ENCODE results near the gene ZFAND3. TPM values are rescaled to one million over a fixed set of nuclear protein-coding genes. Genes with fewer than 3 reads are reported as not detected.

ZFAND3 gene
- total RNA-seq, 2 experiments from 2014 or later = 8.3 to 33.8 TPM

DNA sequence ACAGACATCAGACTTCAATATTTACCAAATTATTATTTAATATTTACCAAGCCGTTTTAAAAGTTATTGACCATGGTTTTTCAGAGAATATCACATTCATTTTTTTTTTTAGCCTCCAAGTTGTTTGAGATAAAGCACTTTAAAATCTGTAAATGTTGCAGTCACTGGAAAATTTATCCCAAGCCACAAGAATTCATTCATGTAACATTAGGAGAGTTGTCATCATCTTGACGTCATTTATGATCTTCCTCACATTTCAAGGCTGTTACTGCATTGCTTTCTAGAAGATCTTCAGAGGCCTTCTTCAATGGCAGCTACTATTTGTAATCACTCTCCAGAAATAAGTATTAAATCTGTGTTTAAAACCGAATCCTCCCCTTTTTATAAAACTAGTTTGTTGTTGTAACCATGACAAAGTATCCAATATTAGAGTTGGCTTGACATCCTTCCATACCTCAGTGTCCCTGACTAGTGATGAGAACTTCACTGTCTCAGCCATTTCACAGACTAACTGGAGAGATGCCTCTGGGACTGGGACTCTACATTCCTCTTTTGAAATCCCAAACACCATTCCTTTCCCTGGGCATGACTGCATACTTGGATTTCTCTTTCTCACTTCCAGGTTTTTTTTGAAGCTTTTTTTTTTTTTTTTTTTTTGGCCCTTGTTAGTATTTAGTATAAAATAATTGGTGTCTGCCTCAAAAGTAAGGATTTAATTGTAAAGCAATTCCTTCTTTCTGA is 100.1 kb downstream of the ZFAND3 start:
- no peaks in the 10 kb centered on the region for H3K9me3 ChIP-seq (ENCODE audit: low read length)
- no peaks in the 10 kb centered on the region for H3K36me3 ChIP-seq (ENCODE audit: insufficient read depth, low read length)
- no peak overlapping the region for H3K27ac ChIP-seq (ENCODE audit: low read depth, low read length, poor library complexity, severe bottlenecking)
- H2AFZ ChIP-seq (ENCODE audit: low read length) = no peak overlapping the region
- intact Hi-C loops (cut with micrococcal nuclease; ENCODE audit: unreplicated experiment) = no loop called here
- H3K9me2 ChIP-seq (ENCODE audit: insufficient read depth, low read length) = no peaks in the 10 kb centered on the region; the same call in 1 of the 2 replicates
- ChIA-PET POLR2A (interaction anchor here (0.6 to 1.0 kb wide), 2 partner anchors 9 to 25 kb away, joined by 3 read pairs; no protein-coding TSS in a partner anchor), CTCF (ENCODE audit: unreplicated experiment) (no interaction called here)
- no peak for TF ChIP-seq EZH2phosphoT487 (IDR thresholded peaks at IDR 0.05; ENCODE audit: borderline replicate concordance, low read depth, low read length)
- TF ChIP-seq, protein P1, sequence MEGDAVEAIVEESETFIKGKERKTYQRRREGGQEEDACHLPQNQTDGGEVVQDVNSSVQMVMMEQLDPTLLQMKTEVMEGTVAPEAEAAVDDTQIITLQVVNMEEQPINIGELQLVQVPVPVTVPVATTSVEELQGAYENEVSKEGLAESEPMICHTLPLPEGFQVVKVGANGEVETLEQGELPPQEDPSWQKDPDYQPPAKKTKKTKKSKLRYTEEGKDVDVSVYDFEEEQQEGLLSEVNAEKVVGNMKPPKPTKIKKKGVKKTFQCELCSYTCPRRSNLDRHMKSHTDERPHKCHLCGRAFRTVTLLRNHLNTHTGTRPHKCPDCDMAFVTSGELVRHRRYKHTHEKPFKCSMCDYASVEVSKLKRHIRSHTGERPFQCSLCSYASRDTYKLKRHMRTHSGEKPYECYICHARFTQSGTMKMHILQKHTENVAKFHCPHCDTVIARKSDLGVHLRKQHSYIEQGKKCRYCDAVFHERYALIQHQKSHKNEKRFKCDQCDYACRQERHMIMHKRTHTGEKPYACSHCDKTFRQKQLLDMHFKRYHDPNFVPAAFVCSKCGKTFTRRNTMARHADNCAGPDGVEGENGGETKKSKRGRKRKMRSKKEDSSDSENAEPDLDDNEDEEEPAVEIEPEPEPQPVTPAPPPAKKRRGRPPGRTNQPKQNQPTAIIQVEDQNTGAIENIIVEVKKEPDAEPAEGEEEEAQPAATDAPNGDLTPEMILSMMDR (conservative IDR thresholded peaks at IDR 0.05; ENCODE audit: low read length) = no peak
- no TSS peak for BruUV-seq (replicated peaks)
- no peak for DNase-seq (ENCODE audit: low spot score)
- H3K4me1 ChIP-seq (ENCODE audit: insufficient read depth, low read length, poor library complexity, severe bottlenecking) = peaks cover 22% of the 10 kb centered on the region
- peaks cover 24% of the 10 kb centered on the region; the same call in 1 of the 2 replicates for H3K79me2 ChIP-seq (ENCODE audit: insufficient read depth, low read depth, low read length)
- H4K20me1 ChIP-seq (ENCODE audit: insufficient read depth, low read length) = peaks cover 9% of the 10 kb centered on the region
- no peak overlapping the region for H3K4me2 ChIP-seq (ENCODE audit: low read length)
- H3K4me3 ChIP-seq (ENCODE audit: low read depth, low read length, poor library complexity, severe bottlenecking) = no peak overlapping the region

DNA sequence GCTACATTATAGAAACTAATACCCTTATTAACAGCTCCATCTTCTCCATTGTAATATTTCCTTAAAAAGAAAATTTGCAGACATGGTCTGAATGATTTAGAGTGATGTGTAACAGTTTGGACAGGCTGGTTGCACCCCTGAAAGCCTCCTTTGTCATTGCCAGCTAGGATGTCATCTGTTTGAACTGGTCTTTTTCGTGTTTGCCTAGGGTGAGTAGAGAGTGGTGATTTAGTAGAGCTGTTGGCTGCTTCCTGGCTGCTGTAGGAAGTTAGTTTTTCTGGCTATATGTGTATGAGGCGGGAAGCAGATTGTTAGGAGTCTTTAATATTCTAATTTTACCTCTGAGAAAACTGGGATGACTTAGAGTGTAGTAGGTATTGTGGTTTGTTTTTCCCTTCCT is 101.1 kb downstream of the ZFAND3 start:
- peaks cover 22% of the 10 kb centered on the region for H3K4me1 ChIP-seq (ENCODE audit: insufficient read depth, low read length, poor library complexity, severe bottlenecking)
- H2AFZ ChIP-seq (ENCODE audit: low read length) = no peak overlapping the region
- H4K20me1 ChIP-seq (ENCODE audit: insufficient read depth, low read length) = peaks cover 9% of the 10 kb centered on the region
- no peak for DNase-seq (ENCODE audit: low spot score)
- intact Hi-C loops (cut with micrococcal nuclease; ENCODE audit: unreplicated experiment) = no loop called here
- H3K79me2 ChIP-seq (ENCODE audit: insufficient read depth, low read depth, low read length) = peaks cover 24% of the 10 kb centered on the region; the same call in 1 of the 2 replicates
- H3K4me2 ChIP-seq (ENCODE audit: low read length) = no peak overlapping the region
- H3K27ac ChIP-seq (ENCODE audit: low read depth, low read length, poor library complexity, severe bottlenecking) = no peak overlapping the region
- no peaks in the 10 kb centered on the region for H3K36me3 ChIP-seq (ENCODE audit: insufficient read depth, low read length)
- ChIA-PET POLR2A (no interaction called here), CTCF (ENCODE audit: unreplicated experiment) (no interaction called here)
- TF ChIP-seq, protein P1 (conservative IDR thresholded peaks at IDR 0.05; ENCODE audit: low read length) = no peak
- TF ChIP-seq EZH2phosphoT487 (IDR thresholded peaks at IDR 0.05; ENCODE audit: borderline replicate concordance, low read depth, low read length) = no peak
- no peaks in the 10 kb centered on the region; the same call in 1 of the 2 replicates for H3K9me2 ChIP-seq (ENCODE audit: insufficient read depth, low read length)
- H3K9me3 ChIP-seq (ENCODE audit: low read length) = no peaks in the 10 kb centered on the region
- H3K4me3 ChIP-seq (ENCODE audit: low read depth, low read length, poor library complexity, severe bottlenecking) = no peak overlapping the region
- no TSS peak for BruUV-seq (replicated peaks)

DNA sequence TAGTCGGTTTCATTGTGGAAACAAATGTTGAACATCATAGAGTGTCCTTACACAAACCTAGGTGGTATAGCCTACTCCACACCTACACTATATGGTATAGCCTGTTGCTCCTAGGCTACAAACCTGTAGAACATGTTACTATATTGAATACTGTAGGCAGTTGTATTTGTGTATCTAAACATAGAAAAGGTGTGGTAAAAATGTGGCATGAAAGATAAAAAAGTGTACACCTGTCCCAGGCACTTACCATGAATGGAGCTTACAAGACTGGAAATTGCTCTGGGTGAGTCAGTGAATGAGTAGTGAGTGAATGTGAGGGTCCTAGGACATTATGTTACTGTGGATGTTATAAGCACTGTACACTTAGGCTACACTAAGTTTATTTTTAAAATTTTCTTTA is 103.0 kb downstream of the ZFAND3 start:
- no peaks in the 10 kb centered on the region for H3K36me3 ChIP-seq (ENCODE audit: insufficient read depth, low read length)
- H3K4me2 ChIP-seq (ENCODE audit: low read length) = no peak overlapping the region
- peaks cover 22% of the 10 kb centered on the region for H3K4me1 ChIP-seq (ENCODE audit: insufficient read depth, low read length, poor library complexity, severe bottlenecking)
- H3K79me2 ChIP-seq (ENCODE audit: insufficient read depth, low read depth, low read length) = peaks cover 24% of the 10 kb centered on the region; the same call in 1 of the 2 replicates
- ChIA-PET POLR2A (interaction anchor here (0.6 kb wide), 3 partner anchors 63 to 236 kb away, joined by 3 to 4 read pairs (median 3); no protein-coding TSS in a partner anchor), CTCF (ENCODE audit: unreplicated experiment) (no interaction called here)
- H3K27ac ChIP-seq (ENCODE audit: low read depth, low read length, poor library complexity, severe bottlenecking) = no peak overlapping the region
- no peak overlapping the region for H3K4me3 ChIP-seq (ENCODE audit: low read depth, low read length, poor library complexity, severe bottlenecking)
- H4K20me1 ChIP-seq (ENCODE audit: insufficient read depth, low read length) = peaks cover 4% of the 10 kb centered on the region; the same call in 1 of the 2 replicates
- H2AFZ ChIP-seq (ENCODE audit: low read length) = no peak overlapping the region
- no peaks in the 10 kb centered on the region for H3K9me3 ChIP-seq (ENCODE audit: low read length)
- H3K9me2 ChIP-seq (ENCODE audit: insufficient read depth, low read length) = no peaks in the 10 kb centered on the region; the same call in 1 of the 2 replicates
- no TSS peak for BruUV-seq (replicated peaks)
- DNase-seq (ENCODE audit: low spot score) = no peak
- intact Hi-C loops (cut with micrococcal nuclease; ENCODE audit: unreplicated experiment) = no loop called here
- TF ChIP-seq EZH2phosphoT487 (IDR thresholded peaks at IDR 0.05; ENCODE audit: borderline replicate concordance, low read depth, low read length) = no peak
- TF ChIP-seq, protein P1 (conservative IDR thresholded peaks at IDR 0.05; ENCODE audit: low read length) = no peak

All from OCI-LY7 (cell line).